Ovary (tissue), 3 donors: ENCODE data around the gene LMTK2.

Source experiments
- POLR2A ChIP-seq: fragments of 450-650 bp; IDR thresholded peaks from one replicate; pipeline ENCODE4 v1.6.1; 2017; ENCODE audit warnings: antibody characterized with exemption, mild to moderate bottlenecking, moderate library complexity
- TF ChIP-seq, protein P1 (sequence below), 3 donors: fragments of 450-650 bp in 2 of 3; fragments of 200-600 bp in 1 of 3; IDR thresholded peaks; one replicate each; pipeline versions ENCODE4 v1.5.1 to v1.8.0; 2016 to 2022; ENCODE audit warnings: antibody characterized with exemption in 3 of 3, mild to moderate bottlenecking in 1 of 3
- donor health status: DM: no; HTN: no; CAD: no.

- TF ChIP-seq, protein P1, sequence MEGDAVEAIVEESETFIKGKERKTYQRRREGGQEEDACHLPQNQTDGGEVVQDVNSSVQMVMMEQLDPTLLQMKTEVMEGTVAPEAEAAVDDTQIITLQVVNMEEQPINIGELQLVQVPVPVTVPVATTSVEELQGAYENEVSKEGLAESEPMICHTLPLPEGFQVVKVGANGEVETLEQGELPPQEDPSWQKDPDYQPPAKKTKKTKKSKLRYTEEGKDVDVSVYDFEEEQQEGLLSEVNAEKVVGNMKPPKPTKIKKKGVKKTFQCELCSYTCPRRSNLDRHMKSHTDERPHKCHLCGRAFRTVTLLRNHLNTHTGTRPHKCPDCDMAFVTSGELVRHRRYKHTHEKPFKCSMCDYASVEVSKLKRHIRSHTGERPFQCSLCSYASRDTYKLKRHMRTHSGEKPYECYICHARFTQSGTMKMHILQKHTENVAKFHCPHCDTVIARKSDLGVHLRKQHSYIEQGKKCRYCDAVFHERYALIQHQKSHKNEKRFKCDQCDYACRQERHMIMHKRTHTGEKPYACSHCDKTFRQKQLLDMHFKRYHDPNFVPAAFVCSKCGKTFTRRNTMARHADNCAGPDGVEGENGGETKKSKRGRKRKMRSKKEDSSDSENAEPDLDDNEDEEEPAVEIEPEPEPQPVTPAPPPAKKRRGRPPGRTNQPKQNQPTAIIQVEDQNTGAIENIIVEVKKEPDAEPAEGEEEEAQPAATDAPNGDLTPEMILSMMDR (IDR thresholded peaks at IDR 0.05), result no peak
- TF ChIP-seq POLR2A, result no peak
These were observed 30.6 kb downstream of the LMTK2 start for GRCh38 chr7:98137134-98137825.
